ENCODE measurements around the gene USP14. TPM values are rescaled to one million over a fixed set of nuclear protein-coding genes. Genes with fewer than 3 reads are reported as not detected.

The USP14 gene
- total and polyA plus RNA-seq, 4 donors: 30.9 to 74.0 (median 54.1) TPM

DNA sequence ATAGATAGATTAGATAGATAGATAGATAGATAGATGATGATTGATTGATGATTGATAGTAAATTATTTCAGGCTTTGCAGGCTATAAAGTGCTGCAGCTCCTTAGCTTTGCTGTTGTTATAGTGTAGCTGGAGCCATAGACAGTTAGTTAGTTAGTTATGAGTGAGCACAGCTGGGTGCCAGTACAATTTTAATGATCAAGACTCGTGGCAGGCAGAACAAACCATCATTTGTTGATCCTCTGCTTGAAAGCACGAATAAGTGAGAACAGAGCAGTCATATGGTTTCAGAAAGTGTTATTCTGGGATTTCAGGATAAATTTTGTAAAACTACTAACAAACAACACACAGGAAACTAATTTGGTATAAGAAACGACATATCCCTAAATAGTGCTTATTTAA lies 55.6 kb downstream of the USP14 start:
- H3K9me3 ChIP-seq (ENCODE audit: control insufficient read depth, insufficient read depth, low read length): no peaks in the 10 kb centered on the region
- no peak overlapping the region for H3K27ac ChIP-seq (ENCODE audit: low read depth, low read length)
- peaks cover 10% of the 10 kb centered on the region for H3K36me3 ChIP-seq (ENCODE audit: control insufficient read depth, insufficient read depth, low read length)
- no CpG with 5 or more reads among the region's 3 CpGs for WGBS (ENCODE audit: insufficient coverage)
- no peak overlapping the region for H3K4me3 ChIP-seq (ENCODE audit: low read depth, low read length)
- no peaks in the 10 kb centered on the region for H3K4me1 ChIP-seq (ENCODE audit: control insufficient read depth, insufficient read depth, low read length)
- DNase-seq (ENCODE audit: low read depth in 4 of 6, low spot score in 6 of 6): peak in 1 of 6 donors; percentile 26
- no peaks in the 10 kb centered on the region for H3K27me3 ChIP-seq (ENCODE audit: control insufficient read depth, insufficient read depth, low read length)

DNA sequence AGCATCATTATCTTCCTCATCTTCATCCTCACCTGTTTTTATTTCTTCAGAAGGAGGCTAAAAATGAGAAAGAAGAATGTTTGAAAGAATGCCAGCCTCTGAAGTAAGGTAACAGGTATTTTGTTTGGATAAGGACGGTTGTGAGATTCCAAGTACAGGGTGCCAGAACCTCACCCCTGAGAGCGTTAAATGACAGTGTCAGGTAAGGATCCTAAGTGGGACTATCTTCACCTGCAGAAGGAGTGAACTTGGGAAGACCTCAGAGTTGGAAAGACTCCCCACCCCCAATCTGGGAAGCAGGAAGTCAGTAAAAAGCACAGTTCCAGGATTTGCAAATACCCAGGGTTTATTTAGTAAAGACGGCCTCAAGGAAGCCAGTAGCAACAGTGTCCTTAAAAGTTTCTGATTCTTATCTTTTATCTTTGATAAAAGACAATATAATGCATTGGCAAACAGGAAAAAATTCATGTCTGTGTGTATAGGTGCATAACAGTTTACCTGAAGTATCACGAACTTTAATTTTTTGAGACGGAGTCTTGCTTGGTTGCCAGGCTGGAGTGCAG lies 57.2 kb downstream of the USP14 start:
- DNase-seq (ENCODE audit: low read depth in 4 of 6, low spot score in 6 of 6): no peak
- H3K27ac ChIP-seq (ENCODE audit: low read depth, low read length): no peak overlapping the region
- peaks cover 10% of the 10 kb centered on the region for H3K36me3 ChIP-seq (ENCODE audit: control insufficient read depth, insufficient read depth, low read length)
- no peak overlapping the region for H3K4me3 ChIP-seq (ENCODE audit: low read depth, low read length)
- 80% methylated on average over 2 of the region's 5 CpGs for WGBS (ENCODE audit: insufficient coverage)
- no peaks in the 10 kb centered on the region for H3K4me1 ChIP-seq (ENCODE audit: control insufficient read depth, insufficient read depth, low read length)
- H3K27me3 ChIP-seq (ENCODE audit: control insufficient read depth, insufficient read depth, low read length): no peaks in the 10 kb centered on the region
- no peaks in the 10 kb centered on the region for H3K9me3 ChIP-seq (ENCODE audit: control insufficient read depth, insufficient read depth, low read length)

DNA sequence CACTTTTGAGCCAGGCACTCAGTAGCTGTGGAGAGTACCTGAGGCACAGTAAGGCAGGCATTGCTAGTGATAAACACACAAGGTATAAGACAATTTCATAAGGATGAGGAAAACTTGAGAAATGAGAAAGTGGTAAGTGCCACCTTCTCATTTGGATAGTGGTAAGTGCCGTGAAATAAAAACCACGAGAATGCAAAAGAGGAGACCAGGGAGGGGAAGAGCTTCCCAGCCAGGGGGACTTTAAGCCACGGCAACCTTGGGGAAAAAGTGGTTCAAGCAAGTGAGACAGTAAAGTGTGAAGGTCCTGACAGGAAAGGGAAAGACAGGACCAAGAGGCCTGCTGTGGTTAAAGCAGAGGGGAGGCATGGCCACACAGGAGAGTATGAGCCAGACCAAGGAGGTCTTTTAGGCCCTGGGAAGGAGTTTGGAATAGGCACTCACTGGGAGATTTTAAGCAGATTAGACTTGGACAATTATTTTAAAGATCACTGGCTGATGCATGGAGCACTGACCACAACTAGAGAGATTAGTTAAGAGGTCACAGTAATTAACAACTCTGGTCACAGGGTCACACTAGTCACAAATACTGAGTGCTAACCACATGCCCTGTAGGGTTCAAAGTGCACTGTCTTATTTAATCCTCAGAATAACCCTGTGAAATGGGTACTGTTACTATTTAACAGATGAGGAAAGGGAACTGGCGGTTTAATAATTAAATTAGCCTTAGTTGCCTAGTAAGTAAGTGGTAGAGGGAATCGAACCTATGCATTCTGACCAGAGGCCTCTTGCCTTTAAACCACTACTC lies 59.4 kb downstream of the USP14 start:
- peaks cover 10% of the 10 kb centered on the region for H3K36me3 ChIP-seq (ENCODE audit: control insufficient read depth, insufficient read depth, low read length)
- no peak for DNase-seq (ENCODE audit: low read depth in 4 of 6, low spot score in 6 of 6)
- no peaks in the 10 kb centered on the region for H3K9me3 ChIP-seq (ENCODE audit: control insufficient read depth, insufficient read depth, low read length)
- 86% methylated on average over 3 of the region's 5 CpGs for WGBS (ENCODE audit: insufficient coverage)
- no peak overlapping the region for H3K27ac ChIP-seq (ENCODE audit: low read depth, low read length)
- H3K27me3 ChIP-seq (ENCODE audit: control insufficient read depth, insufficient read depth, low read length): no peaks in the 10 kb centered on the region
- no peaks in the 10 kb centered on the region for H3K4me1 ChIP-seq (ENCODE audit: control insufficient read depth, insufficient read depth, low read length)
- H3K4me3 ChIP-seq (ENCODE audit: low read depth, low read length): no peak overlapping the region

DNA sequence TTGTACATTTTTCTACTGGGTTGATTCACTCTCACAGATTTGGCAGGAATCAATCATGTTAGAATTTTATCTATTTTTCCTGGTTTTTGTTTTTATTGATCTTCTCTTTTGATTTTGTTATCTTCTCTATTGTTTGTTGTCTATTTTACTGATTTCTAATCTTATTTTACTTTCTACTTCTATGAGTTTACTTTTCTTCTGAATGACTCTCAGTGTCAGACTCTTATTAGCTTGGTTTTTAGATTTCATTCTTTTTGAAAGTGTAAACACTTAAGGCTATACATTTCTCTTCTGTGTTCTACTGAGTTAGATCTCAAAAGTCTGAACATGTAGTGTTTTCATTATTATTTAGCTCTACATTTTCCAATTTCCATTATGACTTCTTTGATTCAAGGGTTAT lies 62.4 kb downstream of the USP14 start:
- Histone ChIP-seq H3K4me3 (ENCODE audit: low read depth, low read length) (no peak overlapping the region), H3K4me1 (ENCODE audit: control insufficient read depth, insufficient read depth, low read length) (no peaks in the 10 kb centered on the region), H3K27ac (ENCODE audit: low read depth, low read length) (no peak overlapping the region), H3K9me3 (ENCODE audit: control insufficient read depth, insufficient read depth, low read length) (no peaks in the 10 kb centered on the region), H3K27me3 (ENCODE audit: control insufficient read depth, insufficient read depth, low read length) (no peaks in the 10 kb centered on the region), H3K36me3 (ENCODE audit: control insufficient read depth, insufficient read depth, low read length) (peaks cover 14% of the 10 kb centered on the region)
- no peak for DNase-seq (ENCODE audit: low read depth in 4 of 6, low spot score in 6 of 6)

DNA sequence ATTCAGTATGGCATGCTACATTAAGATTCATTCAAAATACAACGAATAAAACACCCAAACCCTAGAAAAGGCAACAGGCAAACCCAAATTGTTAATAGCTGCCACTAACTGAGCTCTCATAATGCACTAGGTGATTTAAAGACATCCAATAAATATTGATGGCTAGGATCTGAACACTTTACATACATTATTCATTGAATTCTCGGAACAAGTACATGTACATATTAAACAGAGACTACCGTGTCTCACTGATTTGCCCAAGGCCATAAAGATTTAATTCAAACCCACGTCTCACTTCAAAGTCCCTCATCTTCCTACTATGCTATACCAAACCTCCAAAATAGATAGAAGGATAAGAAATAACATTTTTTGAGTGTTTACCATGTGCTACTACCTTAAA lies 67.4 kb downstream of the USP14 start:
- no peaks in the 10 kb centered on the region for H3K9me3 ChIP-seq (ENCODE audit: control insufficient read depth, insufficient read depth, low read length)
- H3K36me3 ChIP-seq (ENCODE audit: control insufficient read depth, insufficient read depth, low read length): peaks cover 6% of the 10 kb centered on the region
- no CpG with 5 or more reads among the region's 4 CpGs for WGBS (ENCODE audit: insufficient coverage)
- no peaks in the 10 kb centered on the region for H3K27me3 ChIP-seq (ENCODE audit: control insufficient read depth, insufficient read depth, low read length)
- no peak overlapping the region for H3K27ac ChIP-seq (ENCODE audit: low read depth, low read length)
- H3K4me1 ChIP-seq (ENCODE audit: control insufficient read depth, insufficient read depth, low read length): no peaks in the 10 kb centered on the region
- H3K4me3 ChIP-seq (ENCODE audit: low read depth, low read length): no peak overlapping the region
- no peak for DNase-seq (ENCODE audit: low read depth in 4 of 6, low spot score in 6 of 6)

DNA sequence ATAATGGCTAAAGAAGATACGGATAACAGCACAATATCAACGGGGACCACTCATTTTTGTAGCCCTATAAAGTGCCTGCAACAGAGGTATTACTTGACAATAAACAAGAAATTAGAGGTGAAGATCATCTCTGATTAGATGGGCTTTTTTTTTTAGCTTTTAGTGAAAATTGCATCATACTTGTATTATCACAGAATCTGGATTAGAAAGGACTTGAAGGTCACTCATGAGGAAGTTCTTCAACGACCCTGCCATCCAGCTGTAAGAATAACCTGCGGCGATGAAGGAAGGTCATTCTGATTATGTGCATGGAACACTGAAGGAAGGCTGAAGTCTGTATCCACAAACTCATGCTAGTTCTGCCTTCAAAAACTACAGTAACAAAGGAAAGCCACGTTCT lies 69.0 kb downstream of the USP14 start:
- Histone ChIP-seq H3K27me3 (ENCODE audit: control insufficient read depth, insufficient read depth, low read length) (no peaks in the 10 kb centered on the region), H3K9me3 (ENCODE audit: control insufficient read depth, insufficient read depth, low read length) (no peaks in the 10 kb centered on the region), H3K36me3 (ENCODE audit: control insufficient read depth, insufficient read depth, low read length) (peaks cover 4% of the 10 kb centered on the region), H3K27ac (ENCODE audit: low read depth, low read length) (no peak overlapping the region), H3K4me3 (ENCODE audit: low read depth, low read length) (no peak overlapping the region), H3K4me1 (ENCODE audit: control insufficient read depth, insufficient read depth, low read length) (no peaks in the 10 kb centered on the region)
- 88% methylated on average over 1 of the region's 6 CpGs for WGBS (ENCODE audit: insufficient coverage)
- DNase-seq (ENCODE audit: low read depth in 4 of 6, low spot score in 6 of 6): no peak

DNA sequence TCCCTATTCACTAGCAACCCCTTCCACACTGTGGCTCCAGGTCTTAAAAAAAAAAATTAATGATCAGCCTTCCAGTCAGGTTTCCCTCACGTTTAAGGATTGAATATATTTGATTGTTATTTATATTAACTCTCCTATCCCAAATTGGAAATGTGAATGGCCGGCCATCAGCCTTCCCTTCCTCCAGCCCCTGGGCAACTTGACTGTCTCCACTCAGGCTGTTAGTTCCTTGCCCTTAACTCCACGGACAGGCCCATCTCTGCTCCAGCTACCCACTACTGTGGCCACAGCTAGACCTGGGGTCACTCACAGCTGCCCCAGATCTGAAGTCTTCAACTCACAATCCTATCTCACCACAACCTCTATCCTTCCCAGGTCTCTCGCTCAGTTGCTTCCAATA lies 69.5 kb downstream of the USP14 start:
- Histone ChIP-seq H3K4me3 (ENCODE audit: low read depth, low read length) (no peak overlapping the region), H3K27ac (ENCODE audit: low read depth, low read length) (no peak overlapping the region), H3K27me3 (ENCODE audit: control insufficient read depth, insufficient read depth, low read length) (no peaks in the 10 kb centered on the region), H3K36me3 (ENCODE audit: control insufficient read depth, insufficient read depth, low read length) (peaks cover 4% of the 10 kb centered on the region), H3K9me3 (ENCODE audit: control insufficient read depth, insufficient read depth, low read length) (no peaks in the 10 kb centered on the region), H3K4me1 (ENCODE audit: control insufficient read depth, insufficient read depth, low read length) (no peaks in the 10 kb centered on the region)
- 100% methylated on average over 2 of the region's 4 CpGs for WGBS (ENCODE audit: insufficient coverage)
- DNase-seq (ENCODE audit: low read depth in 4 of 6, low spot score in 6 of 6): no peak

DNA sequence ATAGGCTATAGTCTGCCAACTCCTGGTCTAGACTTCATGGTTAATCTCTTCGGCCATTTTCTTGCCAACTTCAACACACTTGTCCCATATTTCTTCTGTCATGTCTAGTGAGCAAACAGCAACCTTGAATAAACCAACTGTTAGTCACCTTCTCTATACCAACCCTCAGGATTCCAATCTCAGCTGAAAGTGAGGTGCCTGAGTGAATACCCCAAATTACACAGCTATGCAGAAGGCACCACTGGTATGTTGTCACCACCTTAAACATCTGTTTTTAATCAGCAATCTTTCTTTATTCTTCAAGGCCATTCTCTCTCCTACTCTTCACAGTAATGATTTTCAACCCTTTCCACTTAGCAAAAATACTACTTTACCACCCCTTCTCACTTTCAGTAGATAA lies 70.2 kb downstream of the USP14 start:
- Histone ChIP-seq H3K36me3 (ENCODE audit: control insufficient read depth, insufficient read depth, low read length) (peaks cover 6% of the 10 kb centered on the region), H3K4me1 (ENCODE audit: control insufficient read depth, insufficient read depth, low read length) (no peaks in the 10 kb centered on the region), H3K27me3 (ENCODE audit: control insufficient read depth, insufficient read depth, low read length) (no peaks in the 10 kb centered on the region), H3K4me3 (ENCODE audit: low read depth, low read length) (no peak overlapping the region), H3K9me3 (ENCODE audit: control insufficient read depth, insufficient read depth, low read length) (no peaks in the 10 kb centered on the region), H3K27ac (ENCODE audit: low read depth, low read length) (no peak overlapping the region)
- DNase-seq (ENCODE audit: low read depth in 4 of 6, low spot score in 6 of 6): no peak
- 91% methylated on average over 1 of the region's 1 CpG for WGBS (ENCODE audit: insufficient coverage)

DNA sequence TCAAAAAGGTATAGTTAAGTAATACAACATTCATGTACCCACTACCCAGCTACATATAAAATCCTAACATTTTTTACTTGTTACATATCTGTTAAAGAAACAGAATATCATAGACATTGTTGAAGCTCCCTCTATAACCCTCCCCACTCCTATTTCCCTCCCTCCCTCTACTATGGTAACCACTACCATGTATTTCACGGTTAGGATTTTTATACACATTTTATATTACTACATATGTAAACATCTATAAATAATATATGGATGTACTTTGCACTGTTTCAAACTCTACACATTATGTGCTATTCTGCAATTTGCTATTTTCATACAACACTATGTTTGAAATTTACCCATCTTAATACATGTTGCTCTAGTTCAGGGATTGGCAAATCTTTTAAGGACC lies 73.2 kb downstream of the USP14 start:
- H3K36me3 ChIP-seq (ENCODE audit: control insufficient read depth, insufficient read depth, low read length): peaks cover 2% of the 10 kb centered on the region
- no peak overlapping the region for H3K27ac ChIP-seq (ENCODE audit: low read depth, low read length)
- no peaks in the 10 kb centered on the region for H3K27me3 ChIP-seq (ENCODE audit: control insufficient read depth, insufficient read depth, low read length)
- no CpG with 5 or more reads among the region's 1 CpG for WGBS (ENCODE audit: insufficient coverage)
- DNase-seq (ENCODE audit: low read depth in 4 of 6, low spot score in 6 of 6): no peak
- H3K4me3 ChIP-seq (ENCODE audit: low read depth, low read length): no peak overlapping the region
- no peaks in the 10 kb centered on the region for H3K9me3 ChIP-seq (ENCODE audit: control insufficient read depth, insufficient read depth, low read length)
- H3K4me1 ChIP-seq (ENCODE audit: control insufficient read depth, insufficient read depth, low read length): no peaks in the 10 kb centered on the region

DNA sequence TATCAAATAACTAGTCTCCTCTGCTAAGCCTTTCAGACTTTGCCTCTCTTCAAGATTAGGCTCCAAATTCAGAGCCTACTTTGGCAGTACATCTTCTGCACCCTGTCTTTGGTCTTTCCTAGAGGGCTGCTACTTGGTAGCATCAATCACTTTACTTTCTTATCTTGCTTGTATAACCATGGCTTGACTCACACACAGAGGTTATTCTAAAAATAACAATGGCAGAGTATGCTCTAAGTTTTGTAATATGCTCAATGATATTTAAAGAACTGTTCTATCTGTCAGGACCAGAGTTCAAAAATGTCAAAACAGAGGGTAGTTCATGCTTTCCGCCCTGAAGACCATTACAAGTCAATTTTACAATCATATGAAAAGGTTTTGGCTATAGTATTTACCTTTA lies 81.8 kb downstream of the USP14 start:
- H3K4me3 ChIP-seq (ENCODE audit: low read depth, low read length): no peak overlapping the region
- peaks cover 2% of the 10 kb centered on the region for H3K36me3 ChIP-seq (ENCODE audit: control insufficient read depth, insufficient read depth, low read length)
- no peak overlapping the region for H3K27ac ChIP-seq (ENCODE audit: low read depth, low read length)
- no peaks in the 10 kb centered on the region for H3K27me3 ChIP-seq (ENCODE audit: control insufficient read depth, insufficient read depth, low read length)
- no peaks in the 10 kb centered on the region for H3K9me3 ChIP-seq (ENCODE audit: control insufficient read depth, insufficient read depth, low read length)
- no peaks in the 10 kb centered on the region for H3K4me1 ChIP-seq (ENCODE audit: control insufficient read depth, insufficient read depth, low read length)
- WGBS (ENCODE audit: insufficient coverage): no CpG with 5 or more reads among the region's 1 CpG
- DNase-seq (ENCODE audit: low read depth in 4 of 6, low spot score in 6 of 6): no peak
